GM19468 (cell line): ENCODE data around the gene WFDC8.

Experiments used
- ATAC-seq: cut with Tn5 transposase; IDR thresholded peaks from one replicate; pipeline ENCODE4 v1.9.1; 2021; ENCODE audit warnings: mild to moderate bottlenecking, moderate library complexity, moderate number of reproducible peaks; ENCODE audit not compliant: unreplicated experiment; ENCODE audit errors: extremely low read depth

WFDC8 gene

DNA sequence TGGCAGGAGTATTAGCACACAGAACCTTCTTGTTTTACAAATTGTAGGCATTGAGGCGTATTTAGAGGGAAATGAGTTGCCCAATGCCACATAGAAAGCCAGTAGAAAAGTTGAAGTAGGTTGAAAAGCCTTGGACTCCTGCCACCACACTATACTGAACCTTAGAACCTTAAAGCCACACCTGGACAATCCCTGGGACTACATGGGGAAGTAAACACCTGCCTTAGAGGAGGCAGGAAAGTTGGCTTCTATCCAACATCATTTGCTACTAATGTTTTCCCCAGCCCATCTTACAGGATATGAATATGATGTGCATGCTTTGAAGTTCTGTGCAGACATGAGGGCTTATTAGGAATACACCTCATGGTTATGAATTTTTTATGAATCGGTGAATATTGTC lies 26.6 kb downstream of the WFDC8 start:
- no peak for ATAC-seq

DNA sequence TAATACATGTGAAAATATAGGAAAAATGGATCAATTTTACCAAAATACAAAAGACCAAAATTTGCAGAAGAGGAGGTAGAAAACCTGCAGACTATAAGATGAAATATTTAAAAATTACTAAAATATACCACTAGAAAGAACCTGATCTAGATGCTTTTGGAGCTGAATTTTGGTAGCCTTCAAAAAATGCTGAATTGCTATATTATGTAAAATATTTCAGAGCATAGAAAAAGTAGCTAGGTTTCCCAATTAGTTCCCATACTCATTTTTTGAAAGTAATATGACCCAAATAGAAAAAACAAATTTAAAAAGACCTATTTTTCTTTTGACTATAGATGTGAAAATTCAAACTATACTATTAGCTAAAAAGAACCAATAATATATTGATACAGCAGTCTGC lies 28.3 kb downstream of the WFDC8 start:
- no peak for ATAC-seq

DNA sequence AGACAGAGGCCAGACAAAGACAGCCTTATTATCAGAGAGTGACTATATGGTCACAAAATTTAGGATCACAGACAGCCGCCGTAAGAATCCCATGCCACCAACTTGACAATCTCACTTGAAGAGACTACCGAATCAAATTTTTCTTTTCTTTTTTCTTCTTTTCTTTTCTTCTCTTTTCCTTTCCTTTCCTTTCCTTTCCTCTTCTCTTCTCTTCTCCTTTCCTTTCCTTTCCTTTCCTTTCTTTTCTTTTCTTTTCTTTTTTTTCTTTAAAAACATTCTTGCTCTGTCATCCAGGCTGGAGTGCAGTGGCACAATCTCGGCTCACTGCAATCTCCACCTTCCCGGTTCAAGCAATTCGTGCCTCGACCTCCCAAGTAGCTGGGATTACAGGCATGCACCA lies 30.7 kb downstream of the WFDC8 start:
- ATAC-seq, result no peak

DNA sequence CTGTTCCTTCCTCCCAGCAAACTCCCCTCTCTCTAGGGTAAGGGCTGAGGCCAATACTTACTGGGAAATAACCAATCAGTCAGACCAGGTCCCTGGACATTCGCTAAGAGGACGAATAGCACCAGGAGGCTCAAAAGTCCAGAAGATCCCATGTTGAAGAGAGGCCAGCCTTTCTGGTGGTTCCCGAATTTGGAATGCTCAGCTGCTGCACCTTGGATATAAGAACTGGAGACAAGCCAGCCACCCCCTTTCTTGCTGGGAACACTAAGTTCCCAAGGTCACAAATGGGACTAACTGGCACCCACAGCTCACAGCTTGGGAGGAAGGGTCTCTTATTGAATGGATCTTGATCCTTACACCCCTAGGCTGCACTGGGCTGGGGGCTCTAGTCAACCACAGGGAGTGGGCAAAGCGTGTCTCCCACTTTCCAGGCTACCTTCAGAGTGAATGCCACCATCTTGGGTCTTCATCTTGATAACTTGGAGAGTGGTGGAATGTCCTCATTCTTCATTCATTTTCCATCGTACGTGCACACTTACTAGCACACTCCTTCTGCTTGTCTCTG lies 31.8 kb downstream of the WFDC8 start, which contains the start of gene EPPIN:
EPPIN (minus strand) TSS at position 196 of the 565 bp plus-strand sequence; CDS start at position 152, 44 bp downstream.
- ATAC-seq, result no peak

DNA sequence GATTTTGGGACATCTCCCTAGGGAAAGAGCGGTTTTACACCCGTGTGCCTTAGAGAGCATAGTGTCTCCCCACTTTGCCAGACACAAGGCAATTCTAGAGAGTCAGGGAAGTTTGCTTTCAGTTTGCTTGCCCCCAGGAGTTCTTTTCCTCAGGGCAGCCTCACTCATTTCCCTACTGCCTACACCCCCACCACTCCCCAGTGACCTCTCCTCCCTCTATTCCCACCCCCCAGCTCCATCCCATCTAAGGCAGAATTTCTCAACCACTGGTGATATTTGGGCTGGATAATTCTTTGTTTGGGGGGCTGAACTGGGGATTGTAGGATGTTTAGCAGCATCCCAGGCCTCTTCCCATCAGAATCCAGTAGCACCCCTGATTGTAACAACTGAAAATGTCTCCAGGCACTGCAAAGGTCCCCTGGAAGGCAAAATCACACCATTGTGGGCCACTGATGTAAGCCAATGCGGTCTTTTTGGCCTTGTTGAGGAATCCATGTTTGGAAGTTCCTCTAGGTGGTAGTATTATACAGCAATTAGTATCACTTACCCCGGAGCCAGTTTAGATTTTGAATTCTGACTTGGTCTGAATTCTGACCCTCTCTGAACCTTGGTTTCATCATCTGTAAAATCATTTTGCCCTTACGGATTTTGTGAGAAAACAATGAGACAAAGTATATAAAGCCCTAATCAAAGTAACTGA lies 33.2 kb downstream of the WFDC8 start:
- no peak for ATAC-seq

DNA sequence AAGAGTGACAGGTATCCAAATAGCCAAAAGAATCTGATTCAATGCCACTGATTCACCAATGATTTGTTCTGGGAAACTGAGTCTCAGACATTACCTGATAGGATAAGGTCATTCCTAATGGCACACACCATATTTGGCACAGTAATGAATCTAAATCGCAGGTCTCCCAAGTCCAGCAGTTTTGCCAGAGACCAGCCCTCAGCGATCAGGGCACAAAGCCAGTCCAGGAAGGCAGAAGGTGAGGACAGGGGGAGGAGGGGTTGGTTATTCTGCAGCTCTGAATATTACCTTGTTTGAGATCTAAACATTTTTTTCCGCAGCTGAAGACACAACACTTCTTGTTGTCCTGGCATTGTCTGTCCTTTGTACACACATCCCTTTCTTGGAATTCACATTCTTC lies 33.7 kb downstream of the WFDC8 start:
- ATAC-seq, result no peak

DNA sequence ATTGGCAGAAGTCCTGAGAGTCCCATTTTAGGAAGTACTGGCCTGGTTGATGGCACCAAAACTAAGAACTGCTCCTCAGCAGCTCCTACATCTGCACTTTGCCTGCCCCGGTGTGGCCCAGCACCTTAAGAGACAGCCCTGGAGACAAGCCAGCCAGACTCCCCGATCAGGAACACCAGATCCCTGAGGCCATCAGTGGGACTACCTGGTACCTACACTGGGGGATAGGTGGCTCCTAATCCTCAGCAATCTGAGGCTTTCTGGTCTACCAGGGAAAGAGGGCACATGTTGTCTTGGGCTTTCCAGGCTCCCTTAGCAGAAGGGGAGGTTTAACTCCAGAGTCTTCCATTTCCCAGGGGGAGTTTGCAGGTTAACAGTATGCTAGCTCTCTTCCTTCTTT lies 39.7 kb downstream of the WFDC8 start, which contains the start of gene WFDC6:
WFDC6 (minus strand) TSS at position 101 of the 400 bp plus-strand sequence; CDS start at position 26, 75 bp downstream.
- no peak for ATAC-seq

DNA sequence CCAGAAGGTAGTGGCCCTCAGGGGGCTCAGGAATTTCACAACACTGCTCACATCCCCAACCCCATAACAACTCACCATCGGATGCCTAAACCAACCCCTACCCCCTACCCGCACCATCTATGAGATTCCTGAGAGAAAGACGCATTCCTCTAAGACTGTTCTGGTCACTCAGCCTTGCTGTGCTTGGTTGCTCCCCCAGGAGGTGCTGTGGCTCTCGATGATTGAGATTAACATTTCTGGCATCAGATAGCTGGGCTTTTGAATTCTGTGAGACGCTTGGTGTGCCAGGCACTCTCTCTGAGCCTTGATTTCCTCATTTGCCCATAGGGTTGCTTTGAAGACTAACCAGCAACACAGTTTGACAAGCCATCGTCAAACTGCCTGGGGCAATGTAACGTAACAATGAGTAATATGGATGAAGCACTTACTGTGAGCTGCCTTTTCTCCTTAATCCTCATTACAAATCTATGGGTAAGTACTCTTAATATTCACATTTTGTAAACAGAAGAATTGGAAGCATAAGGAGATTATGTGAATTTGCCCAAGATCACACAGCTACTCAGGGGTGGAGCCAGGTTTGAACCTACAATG lies 40.8 kb downstream of the WFDC8 start:
- ATAC-seq, result no peak

DNA sequence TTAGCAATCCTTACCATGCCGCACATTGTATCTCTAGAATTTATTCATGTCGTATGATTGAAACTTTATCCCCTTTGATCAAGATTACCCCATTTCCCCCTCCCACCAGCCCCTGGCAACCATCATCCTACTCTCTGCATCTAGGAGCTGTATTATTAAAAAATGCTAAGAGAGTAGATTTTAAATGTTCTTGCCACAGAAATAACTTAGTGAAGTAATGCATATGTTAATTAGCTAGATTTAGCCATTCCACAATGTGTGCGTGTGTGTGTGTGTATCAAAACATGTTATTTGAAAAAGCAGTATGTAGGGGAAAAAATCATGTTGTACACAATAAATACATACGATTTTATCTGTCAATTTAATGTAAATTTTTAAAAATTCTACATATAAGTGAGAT lies 51.8 kb downstream of the WFDC8 start:
- ATAC-seq, result no peak

DNA sequence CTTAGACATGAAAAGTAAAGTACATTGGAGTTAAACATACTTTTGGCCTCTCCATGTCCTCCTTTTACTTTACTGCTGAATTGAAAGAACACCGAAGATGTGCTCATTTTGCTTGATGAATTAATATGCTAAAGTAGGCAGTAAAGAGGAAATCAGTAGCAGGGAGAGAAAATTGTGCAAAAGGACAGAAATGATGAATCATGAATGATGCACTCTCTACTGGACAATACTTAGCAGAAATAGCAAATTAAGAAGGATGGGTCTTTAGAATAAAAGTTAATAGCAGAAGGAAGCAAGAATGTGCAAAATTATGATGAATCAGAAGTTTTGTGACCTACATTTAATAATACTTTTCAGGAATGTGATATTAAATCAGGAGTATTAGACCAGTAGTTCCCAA lies 55.3 kb downstream of the WFDC8 start:
- ATAC-seq, result no peak

DNA sequence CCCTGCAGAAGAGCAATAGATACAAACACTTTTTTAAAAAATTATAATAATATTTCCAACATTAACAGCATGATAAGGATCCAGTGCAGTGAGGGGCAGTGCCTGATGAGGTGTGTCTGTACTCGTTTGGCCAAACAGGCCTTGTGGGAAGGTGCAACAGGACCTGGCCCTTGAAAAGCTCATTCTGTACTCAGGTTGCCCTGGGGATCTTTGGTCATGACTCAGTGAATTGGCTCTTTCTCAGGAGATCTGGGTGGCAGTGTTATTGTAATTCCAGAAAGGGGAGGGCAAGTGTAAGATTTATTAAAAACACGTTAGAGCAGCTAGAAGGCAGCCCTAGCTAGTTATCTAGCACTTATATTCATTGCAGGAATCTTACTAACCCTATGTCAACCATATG lies 60.8 kb downstream of the WFDC8 start:
- ATAC-seq, result no peak

DNA sequence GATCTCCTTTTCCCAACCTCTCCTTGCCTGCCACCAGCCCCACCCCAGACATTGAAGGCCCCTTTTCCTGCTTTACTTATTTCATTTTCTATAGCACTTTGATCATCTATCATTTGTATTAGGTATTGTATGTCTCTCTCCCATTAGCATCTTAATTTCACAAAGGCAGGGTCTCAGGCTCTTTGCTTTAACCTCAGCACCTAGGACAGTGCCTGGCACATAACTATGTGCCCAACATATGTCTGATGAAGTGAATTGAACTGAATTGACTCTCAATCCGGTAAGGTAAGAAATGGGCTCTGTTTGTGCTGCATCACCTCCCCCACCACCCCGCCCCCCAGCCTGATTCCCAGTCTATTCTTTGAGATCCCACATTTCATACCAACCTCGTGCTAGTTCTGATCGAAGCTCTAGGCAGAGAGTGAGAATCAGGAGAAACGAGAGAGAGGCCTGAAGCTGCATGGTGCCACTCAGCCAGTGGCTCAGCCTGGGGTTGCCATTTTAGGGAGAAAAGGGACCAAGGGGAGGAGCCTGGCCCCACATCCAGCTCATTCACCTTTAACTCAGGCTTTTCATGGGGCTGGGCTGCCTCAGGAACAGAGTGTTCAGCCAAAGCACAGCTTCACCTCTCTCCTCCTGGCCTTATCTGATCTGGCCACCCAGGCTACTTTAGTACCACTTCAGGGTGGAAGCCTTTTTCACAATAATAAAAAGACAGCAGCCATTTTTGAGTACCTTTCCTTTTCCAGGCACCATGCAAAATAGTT lies 63.8 kb downstream of the WFDC8 start, which contains the start of gene SPINT3:
SPINT3 (minus strand) TSS at position 476 of the 767 bp plus-strand sequence; CDS start at position 462, 14 bp downstream.
- no peak for ATAC-seq

DNA sequence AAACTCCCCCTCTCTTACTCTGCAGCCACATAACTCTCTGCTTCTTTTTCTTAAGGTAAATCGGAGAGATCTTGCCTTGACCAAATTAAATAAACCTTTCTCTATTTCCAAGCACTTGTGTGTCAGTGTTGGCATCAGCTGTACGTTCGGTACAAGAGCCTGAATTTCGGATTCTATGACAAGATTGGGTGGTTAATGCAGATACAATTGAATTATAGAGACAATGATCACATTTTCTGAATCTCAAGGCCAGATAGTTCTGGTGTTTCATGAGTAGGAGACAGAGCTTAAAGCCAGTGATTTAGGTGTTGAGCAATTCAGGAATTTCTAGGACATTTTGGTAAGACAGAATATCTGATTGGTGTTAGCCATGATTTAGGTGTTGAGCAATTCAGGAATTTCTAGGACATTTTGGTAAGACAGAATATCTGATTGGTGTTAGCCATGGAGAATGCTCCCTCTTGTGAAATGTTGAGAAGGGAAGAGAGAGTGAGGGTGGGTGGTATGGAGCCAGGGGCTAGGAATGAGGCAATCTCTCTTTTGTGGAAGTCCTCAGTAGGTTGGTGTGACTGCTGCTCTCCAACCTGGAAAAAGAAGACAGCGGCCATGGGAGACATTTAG lies 68.7 kb downstream of the WFDC8 start:
- ATAC-seq, result no peak

DNA sequence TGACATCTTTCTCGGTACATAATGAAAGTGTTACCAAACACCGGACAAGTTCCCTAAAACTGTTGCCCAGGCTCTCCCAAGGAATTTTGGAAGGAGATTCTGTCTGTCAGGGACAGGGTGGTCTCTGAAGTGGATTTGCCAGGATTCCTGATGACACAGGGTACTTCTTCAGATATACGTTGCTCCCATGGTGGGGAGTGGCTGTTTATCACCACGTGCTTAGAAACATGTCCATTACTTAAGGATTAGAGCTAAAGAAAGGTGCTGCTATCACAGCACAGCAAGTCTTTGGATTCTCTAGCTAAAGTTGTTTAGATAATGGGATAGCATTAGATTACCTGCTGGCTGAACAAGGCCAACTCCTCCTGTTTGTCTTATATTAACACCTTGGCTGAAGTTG lies 70.0 kb downstream of the WFDC8 start:
- no peak for ATAC-seq

DNA sequence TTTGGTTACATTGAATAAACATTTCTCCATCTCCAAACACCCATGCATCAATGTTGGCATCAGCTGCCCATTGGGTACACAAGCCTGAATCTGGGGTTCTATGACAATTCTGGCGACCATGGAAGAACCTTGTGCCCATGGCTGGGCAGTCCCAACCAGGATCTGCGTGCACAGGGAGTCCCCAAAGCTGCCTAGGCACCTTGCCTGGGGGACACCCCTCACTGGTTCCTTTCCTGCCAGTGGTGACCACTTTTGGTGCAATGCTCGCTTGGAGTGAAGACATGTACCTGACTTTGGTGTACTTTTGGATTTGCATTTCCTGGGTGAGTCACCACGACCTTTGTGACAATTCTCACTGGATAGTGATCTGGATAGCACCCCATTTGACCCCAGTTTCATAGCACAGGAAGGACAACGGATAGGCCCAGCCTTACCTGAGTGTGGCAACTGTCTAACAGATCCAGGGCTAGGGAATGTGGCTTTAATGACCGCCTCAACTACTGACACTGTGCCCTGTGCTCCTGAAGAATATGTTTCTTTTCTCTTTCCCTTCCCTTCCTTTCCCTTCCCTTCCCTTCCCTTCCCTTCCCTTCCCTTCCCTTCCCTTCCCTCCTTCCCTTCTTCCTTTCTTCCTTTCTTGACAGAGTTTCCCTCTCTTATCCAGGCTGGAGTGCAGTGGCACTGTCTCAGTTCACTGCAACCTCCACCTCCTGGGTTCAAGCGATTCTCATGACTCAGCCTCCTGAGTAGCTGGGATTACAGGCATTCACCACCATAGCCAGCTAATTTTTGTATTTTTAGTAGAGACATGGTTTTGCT lies 70.8 kb downstream of the WFDC8 start:
- no peak for ATAC-seq

DNA sequence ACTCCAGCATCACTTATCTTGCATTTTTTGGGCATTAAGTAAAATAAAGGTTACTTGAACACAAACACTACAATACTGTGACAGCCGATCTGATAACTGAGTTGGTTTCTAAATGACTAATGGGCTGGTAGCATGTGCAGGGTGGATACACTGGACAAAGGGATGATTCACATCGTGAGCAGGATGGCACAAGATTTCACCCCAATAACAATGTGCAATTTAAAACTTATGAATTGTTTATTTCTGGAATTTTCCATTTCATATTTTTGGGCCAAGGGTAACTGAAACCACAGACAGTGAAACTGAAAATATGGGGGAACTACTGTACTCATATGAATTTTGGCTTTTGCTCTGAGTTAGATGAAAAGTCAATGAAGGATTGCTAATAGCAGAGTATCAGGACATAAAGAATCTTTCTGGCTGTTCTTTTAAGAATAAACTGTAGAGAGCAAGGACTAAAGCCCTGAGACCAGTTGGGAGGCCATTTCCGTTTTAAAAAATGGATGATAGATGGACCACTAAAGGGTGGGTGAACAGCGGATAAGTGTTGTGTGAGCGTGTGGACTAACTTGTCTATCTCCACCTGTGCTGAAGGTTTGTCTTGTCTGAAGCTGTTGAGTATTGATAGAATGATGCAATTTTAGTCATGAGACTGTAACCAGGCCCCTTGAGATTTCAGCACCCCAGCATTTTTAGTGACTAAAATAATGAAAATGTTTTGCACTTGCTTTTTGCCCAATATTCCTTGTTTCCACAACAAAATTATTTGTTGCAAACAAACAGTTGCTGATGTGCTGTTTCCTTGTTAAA lies 71.9 kb downstream of the WFDC8 start:
- no peak for ATAC-seq

DNA sequence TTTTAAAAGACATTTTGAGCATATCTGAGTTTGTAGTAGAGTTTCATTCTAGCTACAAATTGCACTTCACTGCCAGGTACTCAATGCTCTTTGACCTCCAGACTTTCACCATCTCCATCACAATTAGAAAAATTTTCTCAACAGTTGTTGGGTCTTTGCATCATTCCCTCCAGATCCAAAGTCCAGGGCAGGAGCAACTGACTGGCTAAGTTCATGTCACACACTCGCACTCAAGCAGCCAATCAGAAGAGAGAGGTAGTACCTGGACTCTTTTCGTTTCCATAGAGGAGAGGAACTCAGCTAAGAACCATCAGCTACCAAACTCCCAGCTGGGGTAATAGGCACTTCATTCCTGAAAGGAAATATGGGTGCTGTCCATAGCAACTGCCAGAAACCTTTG lies 72.7 kb downstream of the WFDC8 start:
- ATAC-seq, result no peak

DNA sequence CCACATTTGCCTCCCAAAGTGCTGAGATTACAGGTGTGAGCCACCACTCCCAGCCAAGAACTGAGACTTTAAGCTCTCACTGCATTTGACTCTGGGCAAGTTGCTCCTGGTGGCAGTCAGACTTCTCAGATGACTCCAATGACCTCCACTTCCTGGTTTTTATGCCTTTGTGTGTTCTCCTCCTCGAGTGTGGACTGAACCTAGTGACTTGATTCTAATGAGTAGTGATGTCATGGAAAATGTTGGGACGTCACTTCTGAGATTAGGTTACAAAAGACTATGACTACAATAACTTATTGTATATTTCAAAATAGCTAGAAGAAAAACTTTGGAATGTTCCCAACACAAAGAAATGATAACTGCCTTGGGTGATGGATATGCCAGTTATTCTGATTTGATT lies 75.7 kb downstream of the WFDC8 start:
- ATAC-seq, result no peak

DNA sequence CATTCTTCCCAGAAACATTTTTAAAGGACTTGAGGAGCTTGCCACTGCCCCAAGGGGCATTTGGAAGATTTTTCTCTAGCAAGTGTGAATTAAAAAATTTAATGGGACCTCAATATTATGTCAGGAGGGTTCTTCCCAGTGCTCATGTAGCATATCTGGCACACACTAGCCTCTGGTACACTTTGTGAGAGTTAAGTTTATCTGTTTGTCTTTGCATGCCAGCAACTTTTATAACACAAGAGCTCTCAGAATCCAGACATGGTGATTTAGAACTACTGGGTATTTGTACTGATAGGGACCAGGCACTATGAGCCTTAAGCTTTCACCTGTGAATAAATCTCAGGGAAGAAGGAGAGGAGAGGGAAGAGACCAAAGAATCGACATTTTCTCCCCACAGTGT lies 76.5 kb downstream of the WFDC8 start:
- no peak for ATAC-seq
